HUES64 (cell line): Measurements from ENCODE around the gene NTM.

Source experiments
- H3K27ac ChIP-seq: 2 replicates; pipeline ENCODE4 v1.7.0; 2013; ENCODE audit warnings: low read depth, low read length, inconsistent platforms
- H3K27me3 ChIP-seq: 2 replicates; pipeline ENCODE4 v1.6.1; 2013; ENCODE audit warnings: mild to moderate bottlenecking, low read length; ENCODE audit not compliant: insufficient read depth
- H3K36me3 ChIP-seq: 2 replicates; pipeline ENCODE4 v1.6.1; 2013; ENCODE audit warnings: mild to moderate bottlenecking, low read length; ENCODE audit not compliant: insufficient read depth
- H3K4me1 ChIP-seq: 2 replicates; pipeline ENCODE4 v1.6.1; 2013; ENCODE audit warnings: mild to moderate bottlenecking, low read length, moderate library complexity; ENCODE audit not compliant: insufficient read depth
- H3K4me3 ChIP-seq: 2 replicates; pipeline ENCODE4 v1.5.1; 2013; ENCODE audit warnings: mild to moderate bottlenecking, low read length, moderate library complexity
- H3K9ac ChIP-seq: 2 replicates; pipeline ENCODE4 v1.6.1; 2013; ENCODE audit warnings: mild to moderate bottlenecking, low read depth, low read length
- H3K9me3 ChIP-seq: 2 replicates; pipeline ENCODE4 v1.6.1; 2013; ENCODE audit warnings: low read depth, low read length; ENCODE audit not compliant: insufficient read depth
- WGBS: fragments of 150-250, 120-280 bp; methylation state at CpG from one replicate; pipeline ENCODE4 v1.1.7; 2013; ENCODE audit warnings: missing lambda C conversion rate; 5-methylcytosine and 5-hydroxymethylcytosine counted together

Gene NTM

GRCh38 chr11:131896978-131897615, 526.7 kb downstream of the NTM start:
- no peaks in the 10 kb centered on the region for H3K9me3 ChIP-seq
- H3K4me3 ChIP-seq, result no peak overlapping the region
- WGBS, result 95% methylated on average over 8 of the region's 8 CpGs
- H3K36me3 ChIP-seq, result no peaks in the 10 kb centered on the region
- no peaks in the 10 kb centered on the region for H3K27me3 ChIP-seq
- H3K27ac ChIP-seq, result no peak overlapping the region
- no peak overlapping the region for H3K9ac ChIP-seq
- H3K4me1 ChIP-seq, result peaks cover 8% of the 10 kb centered on the region; the same call in 1 of the 2 replicates

GRCh38 chr11:131897956-131898355, 527.5 kb downstream of the NTM start:
- no peak overlapping the region for H3K4me3 ChIP-seq
- no peaks in the 10 kb centered on the region for H3K27me3 ChIP-seq
- H3K9me3 ChIP-seq, result no peaks in the 10 kb centered on the region
- no peak overlapping the region for H3K27ac ChIP-seq
- H3K36me3 ChIP-seq, result no peaks in the 10 kb centered on the region
- peaks cover 8% of the 10 kb centered on the region; the same call in 1 of the 2 replicates for H3K4me1 ChIP-seq
- H3K9ac ChIP-seq, result no peak overlapping the region
- 56% methylated on average over 4 of the region's 5 CpGs for WGBS

DNA sequence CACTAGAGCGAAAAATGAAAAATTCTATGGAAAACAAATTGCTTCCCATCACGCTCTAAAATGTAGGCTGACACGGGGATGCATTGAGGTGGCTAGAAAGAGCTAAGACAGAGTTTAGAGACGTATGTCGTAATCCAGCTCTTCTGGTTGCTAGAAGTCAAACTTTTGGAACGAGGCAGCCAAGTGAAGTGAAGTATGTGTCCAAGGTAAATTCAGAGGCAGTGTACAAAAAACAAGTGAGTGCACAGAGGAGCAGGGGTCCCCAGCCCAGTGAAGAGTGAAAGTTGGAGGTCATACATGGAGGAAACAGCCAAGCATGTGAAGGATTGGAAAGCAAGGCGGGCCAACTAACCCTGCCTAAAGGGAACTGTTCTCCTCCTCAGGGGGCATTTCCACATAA, 528.5 kb downstream of the NTM start:
- peaks cover 7% of the 10 kb centered on the region; the same call in 1 of the 2 replicates for H3K4me1 ChIP-seq
- H3K36me3 ChIP-seq, result no peaks in the 10 kb centered on the region
- H3K27ac ChIP-seq, result no peak overlapping the region
- no peaks in the 10 kb centered on the region for H3K27me3 ChIP-seq
- no peak overlapping the region for H3K4me3 ChIP-seq
- no peak overlapping the region for H3K9ac ChIP-seq
- WGBS, result 93% methylated on average over 7 of the region's 7 CpGs
- H3K9me3 ChIP-seq, result no peaks in the 10 kb centered on the region

GRCh38 chr11:131899950-131900580, 529.6 kb downstream of the NTM start:
- 90% methylated on average over 6 of the region's 6 CpGs for WGBS
- no peaks in the 10 kb centered on the region for H3K36me3 ChIP-seq
- H3K27ac ChIP-seq, result no peak overlapping the region
- no peak overlapping the region for H3K9ac ChIP-seq
- no peak overlapping the region for H3K4me3 ChIP-seq
- peaks cover 16% of the 10 kb centered on the region for H3K4me1 ChIP-seq
- H3K9me3 ChIP-seq, result no peaks in the 10 kb centered on the region
- H3K27me3 ChIP-seq, result no peaks in the 10 kb centered on the region

GRCh38 chr11:131902421-131902820, 532.0 kb downstream of the NTM start:
- H3K27ac ChIP-seq, result no peak overlapping the region
- no peaks in the 10 kb centered on the region for H3K36me3 ChIP-seq
- H3K4me1 ChIP-seq, result peaks cover 21% of the 10 kb centered on the region
- WGBS, result 93% methylated on average over 1 of the region's 1 CpG
- H3K27me3 ChIP-seq, result no peaks in the 10 kb centered on the region
- no peak overlapping the region for H3K9ac ChIP-seq
- no peaks in the 10 kb centered on the region for H3K9me3 ChIP-seq
- H3K4me3 ChIP-seq, result no peak overlapping the region

GRCh38 chr11:131903074-131903473, 532.7 kb downstream of the NTM start:
- H3K9ac ChIP-seq, result no peak overlapping the region
- no peaks in the 10 kb centered on the region for H3K27me3 ChIP-seq
- H3K4me3 ChIP-seq, result no peak overlapping the region
- H3K4me1 ChIP-seq, result peaks cover 21% of the 10 kb centered on the region
- no peaks in the 10 kb centered on the region for H3K36me3 ChIP-seq
- H3K27ac ChIP-seq, result no peak overlapping the region
- WGBS, result 97% methylated on average over 4 of the region's 5 CpGs
- H3K9me3 ChIP-seq, result no peaks in the 10 kb centered on the region

DNA sequence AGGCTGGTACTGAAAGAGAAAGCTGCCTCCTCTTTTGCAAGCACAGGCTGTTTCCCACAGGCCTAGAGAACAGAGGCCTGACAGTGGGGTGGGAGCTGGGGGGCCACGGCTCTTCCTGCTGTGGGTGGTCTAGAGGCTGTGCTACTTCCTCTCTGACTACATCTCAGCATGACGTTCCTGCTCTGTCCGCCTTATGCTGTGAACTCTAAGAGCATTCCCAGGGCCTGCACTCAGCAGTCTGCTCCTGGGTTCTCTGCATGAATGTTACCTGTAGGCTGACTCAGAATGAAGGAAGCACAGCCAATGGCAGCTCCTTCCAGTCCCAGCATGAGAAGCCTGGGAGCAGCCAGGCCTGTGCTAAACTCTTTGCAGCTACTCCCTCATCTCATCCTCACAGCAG, 534.3 kb downstream of the NTM start:
- Histone ChIP-seq H3K9me3 (no peaks in the 10 kb centered on the region), H3K27me3 (peaks cover 9% of the 10 kb centered on the region), H3K4me3 (no peak overlapping the region), H3K36me3 (no peaks in the 10 kb centered on the region), H3K27ac (peak overlapping the region; percentile 71), H3K9ac (peak overlapping the region; percentile 56; the same call in 1 of the 2 replicates), H3K4me1 (peaks cover 32% of the 10 kb centered on the region)
- 30% methylated on average over 3 of the region's 3 CpGs for WGBS

DNA sequence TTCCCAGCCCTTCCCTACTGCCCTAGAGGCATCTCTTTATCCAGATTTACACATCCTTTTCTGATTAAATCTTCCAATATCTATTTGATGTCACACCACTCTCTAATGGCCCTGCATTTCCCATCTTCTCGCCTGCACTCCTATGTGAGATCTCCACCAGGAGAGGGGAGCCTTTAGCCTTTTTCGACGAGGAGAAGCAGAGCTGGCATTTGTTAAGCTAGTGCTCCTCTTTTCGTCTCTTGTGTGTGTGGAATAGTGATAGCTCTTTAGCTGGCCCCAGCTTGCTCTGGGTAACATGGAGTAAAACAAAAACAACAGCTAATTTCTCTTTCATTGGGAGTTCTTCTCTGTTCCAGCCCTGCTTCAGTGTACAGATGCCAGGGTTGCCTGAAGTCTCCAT, 536.5 kb downstream of the NTM start:
- Histone ChIP-seq H3K27me3 (peaks cover 14% of the 10 kb centered on the region), H3K27ac (no peak overlapping the region), H3K9me3 (no peaks in the 10 kb centered on the region), H3K9ac (no peak overlapping the region), H3K4me3 (no peak overlapping the region), H3K4me1 (peaks cover 36% of the 10 kb centered on the region), H3K36me3 (no peaks in the 10 kb centered on the region)
- WGBS, result 79% methylated on average over 4 of the region's 4 CpGs

GRCh38 chr11:131907371-131907770, 537.0 kb downstream of the NTM start:
- Histone ChIP-seq H3K9ac (no peak overlapping the region), H3K4me3 (no peak overlapping the region), H3K4me1 (peaks cover 33% of the 10 kb centered on the region), H3K27ac (no peak overlapping the region), H3K9me3 (no peaks in the 10 kb centered on the region), H3K36me3 (no peaks in the 10 kb centered on the region), H3K27me3 (peaks cover 18% of the 10 kb centered on the region)
- 88% methylated on average over 5 of the region's 5 CpGs for WGBS

GRCh38 chr11:131908316-131908715, 537.9 kb downstream of the NTM start:
- Histone ChIP-seq H3K27ac (no peak overlapping the region), H3K4me1 (peaks cover 32% of the 10 kb centered on the region), H3K9me3 (no peaks in the 10 kb centered on the region), H3K9ac (no peak overlapping the region), H3K36me3 (no peaks in the 10 kb centered on the region), H3K27me3 (peaks cover 19% of the 10 kb centered on the region), H3K4me3 (no peak overlapping the region)
- WGBS, result 50% methylated on average over 2 of the region's 2 CpGs

DNA sequence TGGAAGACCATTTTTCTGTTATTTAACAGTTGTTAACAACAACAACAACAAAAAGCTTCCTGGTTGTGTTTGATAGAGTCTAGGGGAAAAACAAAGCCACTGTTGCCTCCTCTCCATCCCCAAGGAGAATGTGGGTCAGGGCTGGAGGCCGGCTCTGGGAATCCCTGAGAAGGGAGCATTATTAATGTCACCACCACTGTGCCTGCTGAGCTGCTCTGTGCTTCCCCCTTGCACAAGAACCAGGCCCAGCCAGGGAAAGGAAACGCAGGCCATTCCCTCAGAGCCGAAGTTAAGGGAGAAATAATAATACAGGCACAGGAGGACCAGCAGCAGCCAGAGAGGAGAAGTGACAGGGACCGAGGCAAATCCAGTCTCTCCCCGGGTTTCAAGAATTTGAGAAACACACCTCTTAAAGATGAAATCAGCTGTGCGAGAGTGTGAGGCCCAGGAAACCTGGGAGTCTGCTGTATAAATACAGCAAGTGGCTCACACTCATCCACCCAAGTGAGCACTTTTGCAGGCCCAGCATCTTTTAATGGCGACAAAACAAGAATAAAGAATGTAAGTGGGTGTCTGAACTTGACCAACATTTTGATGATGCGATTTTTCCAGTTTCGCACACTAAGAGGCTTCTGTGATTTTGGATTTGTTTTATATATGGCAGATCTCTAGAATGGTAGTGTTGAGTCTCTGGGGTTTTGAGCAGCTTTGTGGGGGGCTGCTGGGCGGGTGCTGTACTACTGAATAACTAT, 539.2 kb downstream of the NTM start:
- Histone ChIP-seq H3K4me3 (peak overlapping the region; percentile 91), H3K27ac (no peak overlapping the region), H3K9ac (peak overlapping the region; percentile 76; the same call in 1 of the 2 replicates), H3K4me1 (peaks cover 22% of the 10 kb centered on the region), H3K27me3 (peaks cover 19% of the 10 kb centered on the region), H3K36me3 (no peaks in the 10 kb centered on the region), H3K9me3 (no peaks in the 10 kb centered on the region)
- 73% methylated on average over 10 of the region's 10 CpGs for WGBS
